Measurements from ENCODE around the gene PREX1.

GRCh38 chr20:48877304-48877703 lies 49.5 kb upstream of the PREX1 start:
- TF ChIP-seq CTCF (conservative IDR thresholded peaks at IDR 0.05 in 1 of 2, IDR thresholded peaks at IDR 0.05 in 1 of 2; ENCODE audit: low read depth in 1 of 2, low read length in 2 of 2), result no peak
- TF ChIP-seq EZH2 (IDR thresholded peaks at IDR 0.05; ENCODE audit: low read length, missing control alignments), result no peak

Measured in fibroblast of lung (primary cell).